ENCODE data around the gene GSE1.

GRCh38 chr16:85704011-85704410 is 90.9 kb downstream of the GSE1 start:
- TF ChIP-seq POLR2A (IDR thresholded peaks at IDR 0.05; ENCODE audit: low read length) (no peak), GATA1 (IDR thresholded peaks at IDR 0.05; ENCODE audit: low read depth, low read length) (no peak)
